GM23338 (cell line): Measurements from ENCODE around the gene RAPGEF4.

Experiments used
- CREB1 ChIP-seq: fragments of 250-450 bp; sonication (Bioruptor Pico); IDR thresholded peaks from 2 replicates; pipeline ENCODE4 v1.5.0; 2020; ENCODE audit warnings: low read depth, mild to moderate bottlenecking, moderate library complexity
- CTCF ChIP-seq, 2 experiments: fragments of 200-600 bp in 1 of 2; sonication (generic) in 1 of 2; conservative IDR thresholded peaks; 2 replicates each; pipeline versions ENCODE4 v1.5.1 to v1.6.1; 2016 to 2017; ENCODE audit warnings: antibody characterized with exemption in 2 of 2, low read depth in 2 of 2, mild to moderate bottlenecking in 2 of 2, moderate library complexity in 1 of 2
- EZH2 ChIP-seq: fragments of 200-600 bp; sonication (generic); IDR thresholded peaks from one replicate; pipeline ENCODE4 v1.8.0; 2017; ENCODE audit warnings: antibody characterized with exemption, mild to moderate bottlenecking, low read depth; ENCODE audit not compliant: unreplicated experiment
- EZH2phosphoT487 ChIP-seq: fragments of 200-600 bp; sonication (generic); IDR thresholded peaks from one replicate; pipeline ENCODE4 v1.8.1; 2018; ENCODE audit warnings: antibody characterized with exemption; ENCODE audit not compliant: unreplicated experiment
- JUNB ChIP-seq: IDR thresholded peaks from one replicate; pipeline ENCODE4 v1.6.1; 2016; ENCODE audit warnings: antibody characterized with exemption; ENCODE audit not compliant: unreplicated experiment
- POLR2AphosphoS5 ChIP-seq: IDR thresholded peaks from 2 replicates; pipeline ENCODE4 v1.6.1; 2016; ENCODE audit warnings: antibody characterized with exemption, low read depth
- REST ChIP-seq: IDR thresholded peaks from one replicate; pipeline ENCODE4 v1.6.1; 2018; ENCODE audit warnings: antibody characterized with exemption; ENCODE audit not compliant: unreplicated experiment

- TF ChIP-seq POLR2AphosphoS5 (no peak), CTCF (conservative IDR thresholded peaks at IDR 0.05; ENCODE audit: low read depth in 2 of 2) (no peak), EZH2 (no peak), REST (no peak), CREB1 (CRISPR knock-in tag) (no peak), EZH2phosphoT487 (no peak), JUNB (no peak)
These were observed 193.1 kb downstream of the RAPGEF4 start for GRCh38 chr2:172928756-172929155.
